KG1 (cell line): ENCODE measurements around the gene NRXN3.

Experiments used
- DNase-seq: peaks from one replicate; lab custom pipeline; 2025; lab: John Stamatoyannopoulos, UW

NRXN3 gene

GRCh38 chr14:79583738-79584408, 1413.7 kb downstream of the NRXN3 start:
- no peak for DNase-seq

DNA sequence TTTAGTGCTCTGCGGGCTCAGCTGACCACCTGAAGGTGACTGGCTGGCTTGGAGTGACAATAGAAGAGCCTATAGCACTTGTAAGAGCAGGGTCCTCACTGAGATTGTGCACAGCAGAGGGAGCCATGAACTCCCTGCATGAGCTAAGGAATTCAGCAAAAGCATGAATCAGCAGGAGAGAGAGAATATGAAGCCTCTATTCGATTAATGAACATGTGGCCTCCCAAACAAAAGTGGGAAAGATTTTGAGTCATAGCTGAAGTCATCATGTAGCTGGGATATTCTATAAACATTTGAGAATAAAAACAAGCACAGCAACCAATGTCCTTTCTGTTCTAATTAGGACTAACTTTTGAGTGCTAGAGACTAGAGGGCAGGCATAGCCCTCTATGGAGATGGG, 1414.5 kb downstream of the NRXN3 start:
- DNase-seq: no peak

DNA sequence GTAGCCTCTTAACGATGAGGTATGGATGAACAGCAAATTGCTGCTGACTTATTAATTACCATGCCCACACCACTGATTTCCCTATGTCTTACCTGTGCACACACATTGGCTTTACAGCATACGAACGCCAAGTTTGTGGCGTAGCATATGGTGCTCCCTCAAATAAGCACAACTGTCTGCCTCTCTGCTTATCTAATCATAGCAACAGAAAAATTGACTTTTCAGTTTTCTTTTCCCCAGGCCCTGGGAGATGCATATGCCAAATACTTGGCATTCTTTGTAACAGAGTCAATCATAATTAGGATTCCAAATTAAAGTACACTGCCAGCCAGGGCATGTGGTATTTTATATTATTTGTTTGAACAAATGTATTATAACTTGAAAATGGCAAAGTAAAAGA, 1415.7 kb downstream of the NRXN3 start:
- no peak for DNase-seq

DNA sequence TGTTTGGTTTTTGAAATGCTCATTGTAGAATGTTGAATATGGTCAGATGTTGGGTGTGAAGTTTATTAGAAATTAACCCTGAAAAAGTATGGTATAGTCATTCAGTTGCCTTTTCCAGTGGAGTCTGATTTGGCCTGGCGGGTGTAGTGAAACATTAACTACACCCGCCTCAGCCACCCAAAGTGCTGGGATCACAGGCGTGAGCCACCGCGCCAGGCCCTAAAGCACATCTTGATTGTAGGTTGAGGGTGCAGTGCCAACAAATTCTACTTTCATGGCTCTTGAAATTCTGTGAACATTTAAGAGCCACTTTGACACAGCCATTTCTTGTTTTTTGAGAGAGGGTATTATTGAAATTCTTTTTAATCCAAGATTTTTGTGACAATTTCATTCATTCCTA, 1416.2 kb downstream of the NRXN3 start:
- DNase-seq: no peak

DNA sequence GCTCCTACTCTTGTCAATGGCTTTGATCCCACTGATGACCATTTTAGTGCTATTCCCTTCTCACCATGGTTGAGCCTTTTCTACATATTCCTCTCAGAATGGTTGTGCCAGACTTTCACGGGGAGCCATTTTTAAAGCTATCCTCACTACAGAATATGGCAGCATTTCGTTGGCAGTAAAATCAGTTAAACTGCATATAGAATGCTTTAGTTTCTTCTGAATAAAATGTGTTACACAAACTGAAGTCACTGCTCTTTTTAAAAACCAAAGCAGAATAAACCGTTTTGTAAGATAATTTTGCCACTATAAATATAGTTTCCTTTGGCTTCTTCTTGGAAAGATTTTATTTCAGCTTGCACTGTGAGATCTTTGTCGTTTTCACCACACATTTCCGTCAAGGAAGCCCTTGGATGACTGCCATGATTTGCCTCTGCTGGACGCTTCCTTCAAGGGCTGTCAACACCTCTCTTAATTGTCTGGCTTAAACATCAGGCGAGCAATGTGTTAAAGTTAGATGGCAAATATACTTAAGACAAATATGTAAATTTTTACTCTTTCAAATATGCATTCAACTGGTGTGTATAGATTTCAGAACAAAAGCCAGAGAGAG, 1416.9 kb downstream of the NRXN3 start:
- peak; percentile 78 for DNase-seq

GRCh38 chr14:79587875-79588274, 1417.7 kb downstream of the NRXN3 start:
- no peak for DNase-seq

DNA sequence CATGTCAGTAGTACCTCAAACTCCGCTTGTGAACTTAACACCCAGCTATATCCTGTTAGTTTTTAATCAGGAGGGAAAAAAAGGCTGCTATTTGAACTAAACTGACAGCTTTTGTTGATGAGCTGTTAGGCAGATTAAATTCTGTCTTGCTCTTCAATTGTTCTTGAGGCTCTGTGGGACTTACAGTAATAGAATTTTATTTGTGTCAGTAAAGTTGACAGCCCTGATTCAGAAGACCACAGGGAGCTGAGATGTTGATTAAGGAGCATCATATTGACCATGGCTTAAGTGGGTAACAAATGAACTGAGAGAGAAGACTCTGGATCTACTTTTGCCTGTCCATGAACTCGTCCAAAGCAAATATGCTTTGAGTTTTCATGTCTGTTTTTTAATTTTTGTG, 1418.2 kb downstream of the NRXN3 start:
- no peak for DNase-seq

DNA sequence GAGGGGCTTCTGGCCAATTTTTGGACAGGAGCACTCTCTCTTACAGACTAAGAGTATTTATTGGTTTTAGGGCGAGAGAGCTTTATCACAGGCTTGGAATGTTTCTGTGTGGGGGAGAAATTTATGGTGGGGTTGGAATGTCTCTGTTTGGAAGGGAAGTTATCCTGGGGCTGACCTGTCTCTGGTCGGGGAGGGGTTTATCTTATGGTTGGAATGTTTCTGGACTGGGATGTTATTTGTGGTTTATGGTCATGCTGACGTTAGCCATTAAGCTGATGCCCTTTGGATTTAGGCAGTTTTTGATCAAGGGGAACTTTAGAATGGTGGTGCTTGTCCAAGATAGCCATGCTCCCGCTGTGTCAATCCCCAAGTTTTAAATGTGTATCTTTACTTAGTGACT, 1426.4 kb downstream of the NRXN3 start:
- no peak for DNase-seq

- DNase-seq: no peak
Observed at GRCh38 chr14:79597566-79597965, 1427.4 kb downstream of the NRXN3 start.

DNA sequence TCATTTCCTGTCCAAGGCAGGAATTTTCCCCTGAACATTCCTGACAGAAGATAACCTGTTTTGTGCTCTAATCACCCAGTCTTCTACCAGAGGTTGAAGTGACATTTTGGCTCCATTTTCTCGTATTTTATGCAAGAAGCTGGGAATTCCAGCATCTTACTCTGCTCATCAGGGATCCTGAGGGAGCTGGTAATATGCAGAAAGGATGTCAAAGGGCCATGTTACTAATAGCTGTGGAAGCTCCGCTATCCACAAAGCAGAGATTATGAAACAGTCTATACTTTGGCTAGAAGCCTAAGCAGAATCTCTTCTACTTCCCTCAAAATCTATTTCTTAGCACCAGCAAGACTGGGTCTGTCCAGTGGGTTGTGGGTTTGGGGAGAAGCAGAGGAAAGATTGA, 1428.2 kb downstream of the NRXN3 start:
- DNase-seq: no peak

DNA sequence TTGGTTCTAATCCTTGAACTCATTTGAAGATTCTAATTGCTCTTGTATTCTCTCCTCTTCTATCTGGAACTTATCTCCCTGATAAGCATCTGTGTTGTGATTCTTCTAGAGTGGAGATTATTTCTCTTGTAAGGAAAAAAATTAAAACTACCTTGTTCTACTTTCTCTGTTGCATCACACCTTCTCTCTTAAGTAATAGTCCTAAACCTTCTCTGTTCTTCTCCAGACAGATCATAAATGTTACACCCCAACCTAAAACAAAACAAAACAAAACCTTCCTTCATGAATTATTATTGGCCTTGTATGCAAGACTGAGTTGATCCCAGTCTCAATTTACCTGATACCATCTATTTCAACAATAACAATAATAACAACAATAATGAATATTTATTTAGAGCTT, 1429.1 kb downstream of the NRXN3 start:
- DNase-seq: no peak

DNA sequence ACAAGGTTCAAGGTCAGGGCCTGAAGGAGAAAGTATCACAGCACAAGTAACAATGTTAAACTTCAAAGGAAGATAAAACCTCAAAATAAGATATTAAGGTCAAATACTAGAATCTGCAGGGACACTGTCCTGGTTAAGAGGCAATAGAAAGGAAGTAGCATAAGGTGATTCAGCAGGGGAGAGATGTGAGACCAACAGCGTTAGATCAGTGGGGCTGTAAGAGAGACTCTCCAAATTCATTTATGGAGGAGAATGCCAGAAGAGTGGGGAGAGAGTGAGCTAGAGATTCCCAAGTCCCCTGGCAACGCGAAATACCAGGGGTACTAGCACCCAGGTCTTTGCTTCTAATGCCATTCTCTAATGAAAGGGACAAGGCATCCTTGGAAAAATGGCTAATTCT, 1430.2 kb downstream of the NRXN3 start:
- DNase-seq: no peak

DNA sequence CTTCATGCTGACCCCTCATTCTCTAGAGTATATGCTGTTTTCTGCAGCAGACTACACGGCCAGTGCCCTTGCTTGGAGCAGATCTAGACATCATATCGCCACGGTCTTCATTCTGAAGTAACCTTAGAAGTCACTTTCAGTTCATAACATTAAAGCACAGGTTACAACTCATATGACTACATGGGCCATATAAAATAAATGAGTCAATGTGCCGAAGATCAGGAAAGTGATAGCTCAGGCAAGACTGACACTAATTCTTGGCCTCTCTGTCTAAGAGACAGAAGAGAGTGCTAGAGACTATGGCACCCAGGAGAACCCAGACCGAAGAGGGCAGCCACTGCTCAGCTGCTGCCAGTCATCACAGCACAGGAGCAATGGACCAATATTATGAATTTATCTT, 1431.4 kb downstream of the NRXN3 start:
- no peak for DNase-seq

DNA sequence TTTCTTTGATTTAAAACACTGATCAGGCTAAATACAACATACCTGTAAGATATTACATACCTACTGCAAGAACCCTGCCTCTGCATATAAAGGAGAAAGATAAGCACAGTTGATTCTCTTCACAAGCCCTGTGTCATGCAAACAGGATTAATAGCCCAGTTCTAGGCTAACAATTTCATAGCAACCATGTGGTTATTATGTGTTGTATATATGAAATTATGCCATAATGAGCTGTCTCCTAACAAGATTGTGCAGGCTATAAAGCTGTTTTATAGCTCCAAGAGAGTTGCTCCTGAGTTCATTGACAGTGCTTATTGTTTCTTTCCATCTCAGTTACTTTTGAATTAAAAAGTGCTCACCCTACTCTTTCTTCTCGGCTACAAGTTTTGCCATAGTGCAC, 1431.9 kb downstream of the NRXN3 start:
- no peak for DNase-seq

GRCh38 chr14:79602742-79603141, 1432.6 kb downstream of the NRXN3 start:
- DNase-seq: no peak

- DNase-seq: no peak
Observed at GRCh38 chr14:79605849-79606248, 1435.7 kb downstream of the NRXN3 start.

DNA sequence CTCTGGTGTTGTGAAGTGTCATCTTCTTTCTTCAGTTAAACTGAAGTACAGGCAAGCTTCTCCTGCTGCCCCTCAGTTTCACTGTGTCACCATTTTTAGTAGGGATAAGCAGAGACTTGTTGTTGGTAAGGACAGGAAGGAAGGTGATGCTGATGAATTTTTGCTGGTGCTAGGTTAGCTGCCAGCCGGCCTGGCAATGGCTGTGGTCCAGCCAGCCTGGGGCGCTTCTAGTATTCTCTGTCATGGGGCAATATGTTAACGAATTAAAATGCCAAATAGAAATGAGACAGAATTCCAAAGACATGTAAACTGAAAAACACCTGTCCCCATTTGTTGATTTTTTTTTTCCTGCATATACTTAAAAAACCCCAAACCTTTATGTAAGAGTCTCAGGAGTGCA, 1438.3 kb downstream of the NRXN3 start:
- DNase-seq: no peak

DNA sequence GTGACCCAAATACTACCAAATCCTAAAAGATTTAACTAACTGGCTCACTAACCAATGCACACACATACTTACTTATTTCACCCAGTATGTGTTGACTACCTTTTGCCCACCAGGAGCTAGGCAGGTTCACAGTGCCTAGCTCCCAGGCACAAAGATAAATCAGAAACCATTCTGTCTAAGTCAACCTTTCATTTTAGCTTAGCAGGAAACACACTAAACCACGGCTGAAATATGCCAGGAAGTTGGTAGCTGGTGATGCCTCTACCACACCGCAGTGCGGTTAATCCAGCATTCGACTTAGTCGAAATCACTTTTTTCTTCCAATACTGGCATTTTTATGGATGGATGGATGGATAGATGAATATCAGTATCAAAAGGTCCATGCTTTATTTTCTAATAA, 1443.5 kb downstream of the NRXN3 start:
- no peak for DNase-seq

DNA sequence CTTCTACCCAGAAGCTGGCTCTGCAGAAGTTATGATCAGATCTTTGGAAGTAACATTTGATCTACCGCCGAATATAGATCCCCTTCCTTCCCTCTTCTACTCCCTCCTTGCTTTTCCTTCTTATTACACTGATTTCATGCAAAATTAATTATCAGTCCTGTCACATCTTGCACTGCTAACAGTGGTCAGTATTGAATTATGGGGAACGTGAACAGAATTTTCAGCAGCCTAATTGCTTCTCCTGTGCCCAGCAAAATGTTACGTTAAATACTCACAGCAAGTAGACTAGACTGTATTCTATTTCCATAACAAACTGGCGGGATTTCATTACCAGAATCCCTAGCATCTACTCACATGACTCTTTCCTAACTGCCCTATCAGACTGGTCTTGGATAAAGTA, 1444.3 kb downstream of the NRXN3 start:
- no peak for DNase-seq

GRCh38 chr14:79627058-79627457, 1456.9 kb downstream of the NRXN3 start:
- DNase-seq: no peak

DNA sequence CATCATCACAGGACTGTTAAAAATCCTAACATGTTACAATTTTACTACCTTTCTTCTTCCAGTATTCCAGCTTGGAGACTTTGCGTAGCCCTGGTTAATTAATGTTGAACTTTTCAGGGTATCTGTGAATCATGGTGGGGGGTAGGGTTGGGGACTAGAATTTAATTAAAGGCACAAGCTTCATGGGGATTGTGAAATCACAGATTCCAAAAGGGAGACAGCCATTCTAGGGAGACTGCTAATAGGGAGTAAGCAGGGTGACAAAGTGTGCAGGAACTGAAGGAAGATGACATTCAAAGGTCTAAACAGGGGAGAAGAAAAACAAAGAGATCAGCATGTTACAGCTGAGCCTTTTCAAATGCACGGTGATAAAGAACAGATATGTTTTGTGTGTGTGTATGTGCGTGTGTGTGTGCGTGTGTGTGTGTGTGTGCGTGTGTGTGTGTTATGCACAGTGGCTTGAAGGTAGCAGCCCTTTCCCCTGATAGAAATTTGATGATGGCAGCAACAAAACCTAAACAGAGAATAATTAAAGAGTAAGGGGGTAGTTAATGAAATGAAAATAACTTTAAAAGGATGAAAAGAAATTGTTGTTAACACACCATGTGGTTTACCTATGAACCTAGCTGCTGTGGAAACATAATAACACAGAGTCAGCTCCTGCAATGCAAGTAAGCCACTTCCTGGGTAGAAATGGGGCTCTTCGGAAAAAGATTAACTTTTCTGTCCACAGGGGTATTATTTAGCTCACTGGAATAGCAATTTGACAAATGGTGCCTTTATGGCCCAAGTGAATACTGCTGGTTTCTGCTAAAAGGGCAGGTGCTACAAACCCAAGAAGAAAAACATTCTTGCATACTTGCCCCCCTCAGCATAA, 1459.5 kb downstream of the NRXN3 start:
- no peak for DNase-seq

- DNase-seq: no peak
Observed at GRCh38 chr14:79630288-79630960, 1460.3 kb downstream of the NRXN3 start.

DNA sequence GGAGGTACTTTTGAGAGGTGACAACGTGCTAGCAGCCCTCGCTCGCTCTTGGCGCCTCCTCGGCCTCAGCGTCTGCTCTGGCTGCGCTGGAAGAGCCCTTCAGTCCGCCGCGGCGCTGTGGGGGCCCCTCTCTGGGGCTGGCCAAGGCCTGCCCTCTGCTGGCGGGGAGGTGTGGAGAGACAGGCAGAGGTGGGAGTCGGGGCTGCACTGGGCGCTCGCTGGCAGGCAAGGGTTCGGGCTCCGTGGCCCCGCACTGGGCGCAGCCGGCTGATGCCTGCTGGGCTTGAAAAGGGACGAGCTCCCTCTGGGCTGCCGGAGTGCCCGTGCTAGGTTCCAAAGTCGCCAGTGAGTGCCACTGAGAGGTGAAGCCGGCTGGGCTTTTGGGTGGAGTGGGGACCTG, 1461.1 kb downstream of the NRXN3 start:
- no peak for DNase-seq
